ENCODE results near the gene E2F2. TPM values are rescaled to one million over a fixed set of nuclear protein-coding genes. Genes with fewer than 3 reads are reported as not detected.

The E2F2 gene
- total and polyA plus RNA-seq, 11 donors: 0.04 to 2.7 (median 0.15) TPM; not detected in 1

- no peaks in the 10 kb centered on the region for H3K27me3 ChIP-seq
- H3K27ac ChIP-seq: peak overlapping the region in 6 of 12 donors; percentile 2 to 65 (median 24)
- no peak for DNase-seq
- peaks cover 5 to 62% (median 42%) of the 10 kb centered on the region in 12 donors for H3K4me1 ChIP-seq
- no peak overlapping the region for H3K4me3 ChIP-seq
- 85 to 87% (median 86%) methylated on average over 6 of the region's 6 CpGs for WGBS, 4 donors
- no peaks in the 10 kb centered on the region for H3K9me3 ChIP-seq
- intact Hi-C loops (cut with DNase I): no loop called here
- H3K36me3 ChIP-seq: no peaks in the 10 kb centered on the region
- TF ChIP-seq CTCF (IDR thresholded peaks at IDR 0.05) (no peak), POLR2A (IDR thresholded peaks at IDR 0.05) (no peak)
- peak in 2 of 4 donors; percentile 5 to 24 for ATAC-seq
Measured at GRCh38 chr1:23473037-23473800, 57.8 kb downstream of the E2F2 start.

- Histone ChIP-seq H3K4me3 (no peak overlapping the region), H3K27me3 (no peaks in the 10 kb centered on the region), H3K36me3 (no peaks in the 10 kb centered on the region), H3K4me1 (peaks cover 5 to 61% (median 42%) of the 10 kb centered on the region in 12 donors), H3K27ac (peak overlapping the region in 3 of 12 donors; percentile 23 to 65 (median 37)), H3K9me3 (no peaks in the 10 kb centered on the region)
- WGBS, 4 donors: 90 to 94% (median 93%) methylated on average over 5 of the region's 5 CpGs
- intact Hi-C loops (cut with DNase I): no loop called here
- TF ChIP-seq CTCF (IDR thresholded peaks at IDR 0.05) (no peak), POLR2A (IDR thresholded peaks at IDR 0.05) (no peak)
- DNase-seq (no peak), ATAC-seq (no peak)
Measured at GRCh38 chr1:23472351-23473036, 58.5 kb downstream of the E2F2 start.

- intact Hi-C loops (cut with DNase I): no loop called here
Measured at GRCh38 chr1:23471473-23472075, 59.5 kb downstream of the E2F2 start.

More at GRCh38 chr1:23471473-23472075, 59.5 kb downstream of the E2F2 start:
- Histone ChIP-seq H3K9me3 (no peaks in the 10 kb centered on the region), H3K4me1 (peaks cover 5 to 61% (median 42%) of the 10 kb centered on the region in 12 donors), H3K27ac (peak overlapping the region in 11 of 12 donors; percentile 7 to 86 (median 70)), H3K27me3 (no peaks in the 10 kb centered on the region), H3K4me3 (no peak overlapping the region), H3K36me3 (no peaks in the 10 kb centered on the region)
- TF ChIP-seq CTCF (IDR thresholded peaks at IDR 0.05) (no peak), POLR2A (IDR thresholded peaks at IDR 0.05) (no peak)
- WGBS, 4 donors: 72 to 80% (median 76%) methylated on average over 4 of the region's 4 CpGs
- no peak for DNase-seq
- ATAC-seq: no peak

Measured in heart left ventricle (tissue), 16 donors.